IPS-NIHi11 (cell line): ENCODE results near the gene KBTBD12.

ENCODE experiments used
- DNase-seq: peaks from one replicate; pipeline ENCODE4 v3.0.0; 2012; ENCODE audit warnings: mixed read lengths, low spot score

Gene KBTBD12

DNA sequence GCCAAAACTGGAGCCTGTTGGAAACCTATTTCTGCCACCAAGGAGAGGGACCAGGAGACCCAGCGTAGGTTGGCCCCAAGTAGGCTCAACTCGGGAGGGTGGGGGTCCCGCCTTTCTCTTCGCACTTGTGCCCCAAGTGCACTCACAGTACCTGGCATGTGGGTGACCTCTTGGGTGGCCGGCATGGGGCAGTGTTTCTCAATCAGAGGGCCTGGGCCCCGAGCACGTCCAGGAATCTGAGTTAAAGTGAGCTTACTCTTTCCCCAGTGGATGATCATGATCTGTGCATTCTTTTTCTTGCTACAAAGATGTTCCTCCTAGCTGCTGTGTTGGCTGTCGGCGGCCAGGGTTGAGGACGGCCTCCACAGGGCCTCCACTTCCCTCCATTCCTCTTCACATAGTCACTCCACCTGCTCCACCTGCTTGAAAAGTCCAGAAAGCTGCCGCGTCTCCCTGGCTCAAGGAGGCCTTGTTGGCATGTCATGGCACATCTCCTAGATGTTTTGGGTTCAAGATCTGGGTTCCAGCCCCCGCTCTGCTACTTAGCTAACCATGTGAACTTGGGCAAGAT lies 70.7 kb downstream of the KBTBD12 start:
- DNase-seq, result no peak

- DNase-seq, result no peak
These were observed 71.8 kb downstream of the KBTBD12 start for GRCh38 chr3:127986803-127987202.

DNA sequence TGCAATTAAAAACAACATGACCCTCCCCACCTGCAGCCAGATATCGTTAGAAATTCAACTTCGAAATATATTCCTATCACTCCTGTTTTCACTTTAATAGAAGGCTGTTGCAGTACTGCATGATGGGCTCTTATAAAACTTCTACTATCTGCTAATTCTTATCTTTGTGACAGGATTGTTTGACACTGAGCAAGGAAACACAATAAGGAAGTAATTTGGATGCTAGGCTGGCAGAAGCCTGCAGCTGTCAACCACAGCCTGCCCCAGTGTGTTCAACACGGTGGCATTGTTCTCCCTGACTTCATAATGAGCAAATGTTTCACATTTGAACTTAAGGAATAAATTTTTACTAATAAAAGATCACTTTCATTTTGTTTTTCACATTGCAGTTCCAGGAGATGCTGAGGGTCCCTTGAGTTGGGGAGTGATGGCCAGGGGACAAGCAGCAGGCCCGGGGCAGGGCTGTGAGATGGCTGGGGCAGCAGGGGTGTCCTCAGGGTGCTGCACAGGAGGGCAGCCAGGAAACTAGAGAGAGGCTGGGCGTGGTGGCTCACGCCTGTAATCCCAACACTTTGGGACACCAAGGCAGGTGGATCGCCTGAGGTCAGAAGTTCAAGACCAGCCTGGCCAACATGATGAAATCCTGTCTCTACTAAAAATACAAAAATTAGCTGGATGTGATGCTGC lies 72.4 kb downstream of the KBTBD12 start:
- DNase-seq, result no peak

DNA sequence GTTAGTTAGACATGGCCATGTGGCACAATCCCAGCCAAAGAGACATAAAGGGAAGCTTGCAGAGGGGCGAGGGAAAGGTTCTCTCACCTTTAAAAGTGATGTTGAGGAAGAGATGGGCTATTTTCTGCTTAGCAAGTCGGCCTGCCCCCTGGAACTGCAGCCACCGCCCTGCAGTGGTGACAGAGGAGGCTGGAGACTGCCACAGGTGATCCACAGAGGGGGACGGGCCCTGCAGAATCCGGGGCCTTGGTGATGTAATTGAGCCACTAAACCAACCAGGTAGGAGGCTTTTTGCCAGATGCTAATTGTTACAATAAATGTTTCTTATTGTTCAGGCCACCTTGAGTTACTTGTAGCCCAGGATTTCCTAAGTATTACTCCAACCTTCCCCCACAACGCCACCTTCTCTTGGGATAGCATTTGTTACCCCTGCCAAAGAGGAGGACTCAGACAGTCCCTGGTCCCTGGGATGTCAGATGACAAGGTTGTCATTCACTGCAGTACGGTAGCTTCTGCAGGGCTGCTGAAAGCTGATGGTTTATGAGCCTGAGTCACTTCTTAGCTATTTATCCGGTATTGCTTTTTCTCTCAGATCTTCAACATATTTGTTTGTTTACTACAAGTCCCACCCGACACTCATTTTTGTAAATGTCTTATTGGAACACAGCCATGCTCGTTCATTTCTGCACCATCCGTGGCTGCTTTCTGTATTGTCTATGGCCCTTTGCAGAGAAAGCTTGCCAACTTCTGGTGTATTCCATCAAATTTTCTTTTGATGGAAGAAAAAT lies 73.9 kb downstream of the KBTBD12 start:
- no peak for DNase-seq

GRCh38 chr3:127990051-127990450 lies 75.0 kb downstream of the KBTBD12 start:
- DNase-seq, result no peak

GRCh38 chr3:127990461-127990860 lies 75.4 kb downstream of the KBTBD12 start:
- DNase-seq, result no peak

- no peak for DNase-seq
These were observed 76.2 kb downstream of the KBTBD12 start for GRCh38 chr3:127991251-127991650.

DNA sequence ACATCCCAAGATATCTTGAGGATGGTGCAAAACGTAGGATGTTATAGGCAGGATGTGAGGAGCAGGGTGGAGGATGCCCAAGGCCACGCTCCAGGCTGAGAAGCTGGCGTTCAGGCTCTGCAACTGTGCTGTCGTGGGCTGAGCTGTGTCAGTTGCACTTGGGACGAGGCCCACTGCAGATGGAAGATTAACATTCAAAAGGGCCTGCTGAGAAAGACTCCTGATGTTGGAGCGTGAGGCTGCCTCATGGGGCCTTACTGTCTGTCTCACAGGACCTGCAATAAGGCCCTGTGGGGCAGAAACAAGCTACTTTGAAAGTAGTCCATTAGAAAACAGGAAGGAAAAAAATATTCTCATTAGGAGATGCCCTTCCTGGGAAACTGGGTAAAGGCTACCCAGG lies 76.6 kb downstream of the KBTBD12 start:
- no peak for DNase-seq

DNA sequence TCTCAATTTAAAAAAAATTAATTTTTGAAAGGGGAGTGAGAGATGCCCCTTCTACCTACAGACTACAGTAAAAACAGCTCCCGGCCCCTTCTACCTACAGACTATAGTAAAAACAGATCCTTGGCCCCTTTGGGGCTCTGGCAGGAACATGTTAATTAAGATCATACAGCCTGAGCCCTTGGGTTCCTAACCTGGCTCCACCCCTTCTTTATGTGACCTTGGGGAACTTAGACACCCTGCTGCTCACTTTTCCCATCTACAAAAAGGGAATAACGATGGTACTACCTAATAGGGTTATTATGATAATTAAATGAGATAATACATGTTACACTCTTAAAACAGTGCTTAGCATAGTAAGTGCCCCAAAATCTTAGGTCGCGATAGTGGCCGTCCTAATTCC lies 77.1 kb downstream of the KBTBD12 start:
- no peak for DNase-seq

DNA sequence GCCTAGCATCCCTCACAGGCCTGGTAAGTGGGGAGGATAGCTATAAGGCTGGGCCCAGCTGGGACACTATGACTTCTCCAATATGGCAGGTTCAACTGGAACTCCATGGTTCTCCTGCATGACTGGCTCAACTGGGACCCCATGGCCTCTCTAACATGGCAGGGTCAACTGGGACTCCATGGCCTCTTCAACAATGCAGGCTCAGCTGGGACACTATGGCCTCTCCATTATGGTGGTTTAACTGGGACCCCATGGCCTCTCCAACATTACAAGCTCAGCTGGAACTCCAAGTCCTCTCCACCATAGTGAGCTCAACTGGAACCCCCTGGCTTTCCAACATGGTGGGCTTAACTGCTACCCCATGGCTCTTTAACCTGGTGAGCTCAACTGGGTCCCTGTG lies 79.0 kb downstream of the KBTBD12 start:
- DNase-seq, result no peak

DNA sequence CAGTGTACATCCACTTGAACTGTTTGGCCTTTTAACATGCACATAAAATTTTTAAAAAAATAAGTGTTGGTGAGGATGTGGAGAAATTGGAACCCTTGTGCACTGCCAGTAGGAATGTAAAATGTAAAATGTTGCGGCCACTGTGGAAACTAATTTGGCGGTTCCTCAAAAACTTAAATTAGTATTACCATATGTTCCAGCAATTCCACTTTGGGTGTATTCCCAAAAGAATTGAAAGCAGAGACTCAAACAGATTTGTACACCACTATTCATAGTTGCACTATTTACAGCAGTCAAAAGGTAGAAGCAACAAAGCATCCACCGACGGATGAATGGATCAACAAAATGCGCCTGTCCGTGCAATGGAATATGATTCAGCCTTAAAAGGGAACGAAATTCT lies 82.0 kb downstream of the KBTBD12 start:
- no peak for DNase-seq

DNA sequence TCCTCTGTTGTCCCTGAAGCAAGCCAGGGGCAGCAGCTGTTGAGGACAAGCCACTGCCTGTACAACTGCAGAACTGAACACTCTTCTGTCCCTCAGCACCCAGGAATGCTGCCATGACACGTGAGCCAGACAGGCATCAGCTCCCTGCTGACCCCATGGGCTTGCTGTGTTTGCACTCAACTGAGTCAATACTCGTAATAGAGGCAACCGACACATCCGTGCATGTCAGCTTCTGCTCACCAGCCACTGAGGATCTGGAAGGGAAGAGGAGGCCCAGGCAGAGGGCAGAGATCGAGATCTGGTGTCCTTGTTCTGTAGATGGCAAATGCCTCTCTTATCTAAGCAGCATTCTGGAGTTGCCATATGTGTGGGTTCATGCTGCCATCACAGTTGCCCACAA lies 82.9 kb downstream of the KBTBD12 start:
- DNase-seq, result no peak

- no peak for DNase-seq
These were observed 83.6 kb downstream of the KBTBD12 start for GRCh38 chr3:127998596-127998995.

GRCh38 chr3:127999509-128000106 lies 84.6 kb downstream of the KBTBD12 start:
- DNase-seq, result no peak

- peak; percentile 39 for DNase-seq
These were observed 86.5 kb downstream of the KBTBD12 start for GRCh38 chr3:128001576-128001975.

GRCh38 chr3:128004661-128005060 lies 89.6 kb downstream of the KBTBD12 start:
- no peak for DNase-seq

GRCh38 chr3:128006061-128007032 lies 91.3 kb downstream of the KBTBD12 start:
- peak; percentile 49 for DNase-seq

GRCh38 chr3:128007033-128007424 lies 92.0 kb downstream of the KBTBD12 start:
- no peak for DNase-seq

GRCh38 chr3:128009952-128010846 lies 95.2 kb downstream of the KBTBD12 start:
- no peak for DNase-seq

DNA sequence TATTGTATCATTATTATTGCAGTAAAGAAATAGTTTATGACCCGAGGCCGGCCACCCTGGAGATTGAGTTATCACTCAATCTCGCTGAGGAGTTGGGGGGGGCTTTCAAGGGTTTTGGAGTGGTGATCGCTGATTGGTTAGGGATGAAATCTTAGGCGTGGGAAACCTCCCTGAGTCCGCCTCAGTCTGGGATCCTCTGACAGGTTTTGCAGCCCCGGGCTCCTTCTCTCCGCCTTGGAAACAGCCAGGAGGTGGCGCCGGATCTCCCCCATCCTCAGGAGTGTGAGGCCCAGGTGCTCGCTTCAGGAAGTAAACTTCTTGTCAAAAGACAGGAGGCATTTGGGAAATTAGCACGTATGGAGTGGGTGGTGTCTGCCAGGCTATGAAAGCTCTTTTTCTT lies 96.1 kb downstream of the KBTBD12 start:
- DNase-seq, result peak; percentile 88

DNA sequence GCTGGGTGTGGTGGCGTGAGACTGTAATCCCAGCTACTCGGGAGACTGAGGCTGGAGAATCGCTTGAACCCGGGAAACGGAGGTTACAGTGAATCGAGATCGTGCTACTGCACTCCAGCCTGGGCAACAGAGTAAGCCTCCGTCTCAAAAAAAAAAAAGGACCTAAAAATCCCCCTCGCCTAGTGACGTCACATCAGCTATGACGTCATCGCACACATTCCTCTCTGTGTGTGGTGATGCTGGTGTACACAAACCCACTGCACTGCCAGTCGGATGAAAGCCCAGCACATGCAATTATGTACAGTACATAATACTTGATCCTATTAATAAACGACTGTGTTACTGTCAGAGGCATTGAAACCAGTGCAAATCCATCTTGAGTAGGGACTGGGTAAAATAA lies 97.0 kb downstream of the KBTBD12 start:
- no peak for DNase-seq
